Prostate gland (tissue), 2 donors: ENCODE results near the gene KCNK15.

Source experiments
- CTCF ChIP-seq, 4 experiments: fragments of 200-600 bp in 2 of 4; fragments of 450-650 bp in 2 of 4; sonication (generic) in 2 of 4; IDR thresholded peaks; 1 replicate in 3 of 4; 2 replicates in 1 of 4; pipeline ENCODE4 v1.5.1; 2016 to 2019; ENCODE audit warnings: antibody characterized with exemption in 4 of 4, mild to moderate bottlenecking in 2 of 4, moderate library complexity in 2 of 4
- POLR2A ChIP-seq: fragments of 450-650 bp; IDR thresholded peaks from one replicate; pipeline ENCODE4 v1.6.1; 2016; ENCODE audit warnings: antibody characterized with exemption, mild to moderate bottlenecking

- TF ChIP-seq CTCF (IDR thresholded peaks at IDR 0.05) (no peak), POLR2A (no peak)
Measured at GRCh38 chr20:44700306-44700705, 45.4 kb upstream of the KCNK15 start.
